Gastroesophageal sphincter (tissue), 4 donors: ENCODE data around the gene TMCC3. TPM values are rescaled to one million over a fixed set of nuclear protein-coding genes. Genes with fewer than 3 reads are reported as not detected.
A peak's percentile ranks its signal among the peaks of the same experiment; 100 is the strongest.
"Not testable (repeated sequence)": the region's sequence is repeated elsewhere in the genome, so short reads cannot be mapped to it uniquely, and the experiment has no call there.

Experiments
- ATAC-seq: fragments of 150-250 bp; one replicate; pipeline ENCODE4 v1.9.1; 2016; ENCODE audit warnings: mild to moderate bottlenecking, moderate library complexity
- H3K27ac ChIP-seq, 4 donors: fragments of 200-600 bp; sonication (generic) in 3 of 4; 1 replicate in 3 of 4; 2 replicates in 1 of 4; pipeline ENCODE4 v1.5.1; 2016 to 2019
- H3K27me3 ChIP-seq: fragments of 200-600 bp; sonication (generic); one replicate; pipeline ENCODE4 v1.5.1; 2019
- H3K36me3 ChIP-seq, 2 donors: fragments of 200-600 bp; sonication (generic); one replicate each; pipeline ENCODE4 v1.5.1; 2019; ENCODE audit warnings: control low read depth in 1 of 2
- H3K4me1 ChIP-seq, 3 donors: fragments of 200-600 bp; sonication (generic); 1 replicate in 2 of 3; 2 replicates in 1 of 3; pipeline ENCODE4 v1.5.1; 2016 to 2019; ENCODE audit warnings: control low read depth in 2 of 3
- H3K4me3 ChIP-seq, 2 donors: fragments of 200-600 bp; sonication (generic); one replicate each; pipeline ENCODE4 v1.5.1; 2019; ENCODE audit warnings: mild to moderate bottlenecking in 1 of 2, moderate library complexity in 1 of 2
- H3K9me3 ChIP-seq, 3 donors: fragments of 200-600 bp; sonication (generic); one replicate each; pipeline ENCODE4 v1.5.1; 2017 to 2019; ENCODE audit warnings: control low read depth in 2 of 3
- CTCF ChIP-seq, 4 experiments: fragments of 200-600 bp in 2 of 4; fragments of 450-650 bp in 2 of 4; sonication (generic) in 1 of 4; IDR thresholded peaks; one replicate each; pipeline ENCODE4 v1.5.1; 2017 to 2019; ENCODE audit warnings: antibody characterized with exemption in 4 of 4, mild to moderate bottlenecking in 2 of 4, moderate library complexity in 2 of 4
- EP300 ChIP-seq: sonication (generic); formaldehyde crosslinking; IDR thresholded peaks from one replicate; pipeline ENCODE4 v1.6.1; 2017; ENCODE audit warnings: antibody characterized with exemption, mild to moderate bottlenecking
- POLR2A ChIP-seq, 2 donors: fragments of 450-650 bp; IDR thresholded peaks; one replicate each; pipeline ENCODE4 v1.6.1; 2017; ENCODE audit warnings: antibody characterized with exemption in 2 of 2, mild to moderate bottlenecking in 2 of 2, moderate library complexity in 1 of 2
- POLR2AphosphoS5 ChIP-seq: sonication (generic); formaldehyde crosslinking; IDR thresholded peaks from one replicate; pipeline ENCODE4 v1.6.1; 2017; ENCODE audit warnings: antibody characterized with exemption
- WGBS, 2 donors: methylation state at CpG; one replicate each; pipeline ENCODE4 v1.1.5; 2018; ENCODE audit warnings: low coverage in 1 of 2; 5-methylcytosine and 5-hydroxymethylcytosine counted together
- total RNA-seq, 4 donors: library from RNA; depleted of rRNA; stranded (reverse); fragments of >200 nt; gene quantifications; one replicate each; pipeline ENCODE4 v1.1.0, GENCODE V29; 2016

TMCC3 gene
- total RNA-seq, 4 donors from 2014 or later, result 9.2 to 24.7 (median 20.2) TPM

GRCh38 chr12:94593822-94594442, 56.4 kb downstream of the TMCC3 start:
- no peak for ATAC-seq
- no peaks in the 10 kb centered on the region for H3K36me3 ChIP-seq
- H3K27ac ChIP-seq, result peak overlapping the region in 3 of 4 donors; percentile 9 to 32 (median 14)
- WGBS, 2 donors, result 53 to 70% methylated on average over 3 to 4 of the region's 4 CpGs
- no peaks in the 10 kb centered on the region for H3K27me3 ChIP-seq
- TF ChIP-seq POLR2A (IDR thresholded peaks at IDR 0.05) (no peak), CTCF (IDR thresholded peaks at IDR 0.05) (no peak), EP300 (no peak), POLR2AphosphoS5 (no peak)
- H3K9me3 ChIP-seq, result no peaks in the 10 kb centered on the region
- no peak overlapping the region for H3K4me3 ChIP-seq
- H3K4me1 ChIP-seq, result peaks cover 0 to 48% (median 3%) of the 10 kb centered on the region in 3 donors

- Histone ChIP-seq H3K4me1 (peaks cover 0 to 60% (median 8%) of the 10 kb centered on the region in 3 donors), H3K27ac (peak overlapping the region in 2 of 4 donors; percentile 52 to 54)
These were observed 57.6 kb downstream of the TMCC3 start for GRCh38 chr12:94592723-94593122.

GRCh38 chr12:94592080-94592479, 58.3 kb downstream of the TMCC3 start:
- Histone ChIP-seq H3K4me1 (peaks cover 0 to 66% (median 12%) of the 10 kb centered on the region in 3 donors), H3K27ac (peak overlapping the region in 3 of 4 donors; percentile 11 to 54 (median 52)), H3K36me3 (no peaks in the 10 kb centered on the region), H3K9me3 (no peaks in the 10 kb centered on the region), H3K27me3 (no peaks in the 10 kb centered on the region), H3K4me3 (no peak overlapping the region)
- TF ChIP-seq CTCF (IDR thresholded peaks at IDR 0.05), result no peak
- no peak for TF ChIP-seq EP300
- TF ChIP-seq POLR2A (IDR thresholded peaks at IDR 0.05), result no peak
- no peak for TF ChIP-seq POLR2AphosphoS5
- 39 to 40% methylated on average over 3 to 6 of the region's 6 CpGs for WGBS, 2 donors
- no peak for ATAC-seq

More at GRCh38 chr12:94592723-94593122, 57.6 kb downstream of the TMCC3 start:
- not testable (repeated sequence) for H3K9me3 ChIP-seq, H3K27me3 ChIP-seq, ATAC-seq, H3K4me3 ChIP-seq, H3K36me3 ChIP-seq
- 100% methylated on average over 4 of the region's 9 CpGs; no CpG with 5 or more reads in 1 of the 2 donors for WGBS, 2 donors

DNA sequence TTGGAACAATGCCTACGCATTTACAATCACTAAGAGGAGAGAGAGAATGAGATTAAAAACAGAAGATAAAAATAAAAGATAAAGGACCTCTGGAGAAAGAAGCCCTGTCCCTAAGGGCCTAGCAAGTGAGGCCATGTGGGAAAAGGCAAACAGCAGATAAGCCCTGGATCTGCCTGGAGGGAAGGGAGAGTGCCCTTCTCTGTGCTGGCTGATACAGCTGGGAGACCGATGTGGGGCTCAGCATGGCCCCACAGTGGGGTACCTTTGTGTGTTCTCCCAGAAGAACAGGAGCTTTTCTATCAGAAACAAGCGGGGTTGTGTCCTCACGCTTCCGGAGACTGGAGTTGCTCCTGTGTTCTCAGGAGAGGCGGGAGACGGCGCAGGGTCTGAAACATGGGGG, 59.9 kb downstream of the TMCC3 start:
- no peak for TF ChIP-seq POLR2A (IDR thresholded peaks at IDR 0.05)
- Histone ChIP-seq H3K9me3 (no peaks in the 10 kb centered on the region), H3K4me1 (peaks cover 0 to 83% (median 18%) of the 10 kb centered on the region in 3 donors), H3K36me3 (no peaks in the 10 kb centered on the region), H3K27me3 (no peaks in the 10 kb centered on the region), H3K4me3 (no peak overlapping the region), H3K27ac (peak overlapping the region in 1 of 4 donors; percentile 12)
- WGBS, 2 donors, result 91 to 95% methylated on average over 5 to 8 of the region's 8 CpGs
- ATAC-seq, result no peak

GRCh38 chr12:94589591-94590001, 60.8 kb downstream of the TMCC3 start:
- WGBS, 2 donors, result 91 to 93% methylated on average over 2 to 5 of the region's 5 CpGs
- ATAC-seq, result no peak
- Histone ChIP-seq H3K36me3 (no peaks in the 10 kb centered on the region), H3K27ac (no peak overlapping the region), H3K4me3 (no peak overlapping the region), H3K4me1 (peaks cover 0 to 85% (median 18%) of the 10 kb centered on the region in 3 donors), H3K9me3 (no peaks in the 10 kb centered on the region), H3K27me3 (no peaks in the 10 kb centered on the region)
- no peak for TF ChIP-seq CTCF (IDR thresholded peaks at IDR 0.05)
- no peak for TF ChIP-seq EP300
- no peak for TF ChIP-seq POLR2AphosphoS5
- no peak for TF ChIP-seq POLR2A (IDR thresholded peaks at IDR 0.05)

DNA sequence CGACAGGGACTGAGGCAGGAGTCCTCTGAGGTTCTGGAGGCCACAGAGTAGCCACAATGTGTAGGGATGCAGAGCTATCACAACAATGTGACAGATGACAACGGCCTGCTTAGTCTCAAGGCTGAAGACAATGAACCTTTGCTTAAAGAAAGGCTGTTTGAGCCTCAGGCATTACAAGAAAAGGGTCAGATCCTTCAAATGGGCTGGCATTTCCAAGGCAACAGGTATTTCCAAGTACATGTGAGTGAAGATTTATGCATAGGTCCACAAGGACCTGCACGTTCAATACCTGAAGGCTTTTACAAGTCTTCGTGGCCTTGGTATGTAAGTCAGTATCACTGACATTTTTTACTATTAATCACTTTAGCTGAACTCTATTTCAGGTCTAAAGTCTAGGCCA, 62.0 kb downstream of the TMCC3 start:
- peaks cover 0 to 73% (median 18%) of the 10 kb centered on the region in 3 donors for H3K4me1 ChIP-seq
- no peak for ATAC-seq
- H3K27ac ChIP-seq, result peak overlapping the region in 3 of 4 donors; percentile 45 to 74 (median 66)
- no peaks in the 10 kb centered on the region for H3K36me3 ChIP-seq
- H3K9me3 ChIP-seq, result no peaks in the 10 kb centered on the region
- TF ChIP-seq POLR2AphosphoS5 (no peak), EP300 (no peak), CTCF (IDR thresholded peaks at IDR 0.05) (no peak), POLR2A (IDR thresholded peaks at IDR 0.05) (no peak)
- H3K27me3 ChIP-seq, result no peaks in the 10 kb centered on the region
- H3K4me3 ChIP-seq, result no peak overlapping the region
- 44 to 90% methylated on average over 3 of the region's 4 CpGs for WGBS, 2 donors
